Measurements from ENCODE around the gene CTBP2.

The CTBP2 gene

GRCh38 chr10:125076121-125076825 is 84.1 kb downstream of the CTBP2 start:
- no peaks in the 10 kb centered on the region for H3K9me2 ChIP-seq (replicated peaks; ENCODE audit: insufficient read depth, low read length)
- no peaks in the 10 kb centered on the region for H3K27me3 ChIP-seq (ENCODE audit: low read length)
- no peak overlapping the region for H3K27ac ChIP-seq (ENCODE audit: low read depth, low read length)
- H3K9me3 ChIP-seq (ENCODE audit: insufficient read depth, low read length), result no peaks in the 10 kb centered on the region
- H2AFZ ChIP-seq (ENCODE audit: low read depth, low read length, severe bottlenecking), result no peak overlapping the region
- H4K20me1 ChIP-seq (ENCODE audit: low read depth, low read length), result no peaks in the 10 kb centered on the region
- no peaks in the 10 kb centered on the region for H3K79me2 ChIP-seq (ENCODE audit: insufficient read depth, low read length)
- no peak overlapping the region for H3K4me3 ChIP-seq (ENCODE audit: insufficient read depth, low read length, poor library complexity, severe bottlenecking)
- no peak overlapping the region for H3K4me2 ChIP-seq (ENCODE audit: low read depth, low read length, poor library complexity, severe bottlenecking)
- H3K36me3 ChIP-seq (ENCODE audit: low read length), result no peaks in the 10 kb centered on the region
- no peaks in the 10 kb centered on the region for H3F3A ChIP-seq (ENCODE audit: insufficient read depth)
- no peak overlapping the region for H3K9ac ChIP-seq (ENCODE audit: low read length)
- TF ChIP-seq, protein P1, sequence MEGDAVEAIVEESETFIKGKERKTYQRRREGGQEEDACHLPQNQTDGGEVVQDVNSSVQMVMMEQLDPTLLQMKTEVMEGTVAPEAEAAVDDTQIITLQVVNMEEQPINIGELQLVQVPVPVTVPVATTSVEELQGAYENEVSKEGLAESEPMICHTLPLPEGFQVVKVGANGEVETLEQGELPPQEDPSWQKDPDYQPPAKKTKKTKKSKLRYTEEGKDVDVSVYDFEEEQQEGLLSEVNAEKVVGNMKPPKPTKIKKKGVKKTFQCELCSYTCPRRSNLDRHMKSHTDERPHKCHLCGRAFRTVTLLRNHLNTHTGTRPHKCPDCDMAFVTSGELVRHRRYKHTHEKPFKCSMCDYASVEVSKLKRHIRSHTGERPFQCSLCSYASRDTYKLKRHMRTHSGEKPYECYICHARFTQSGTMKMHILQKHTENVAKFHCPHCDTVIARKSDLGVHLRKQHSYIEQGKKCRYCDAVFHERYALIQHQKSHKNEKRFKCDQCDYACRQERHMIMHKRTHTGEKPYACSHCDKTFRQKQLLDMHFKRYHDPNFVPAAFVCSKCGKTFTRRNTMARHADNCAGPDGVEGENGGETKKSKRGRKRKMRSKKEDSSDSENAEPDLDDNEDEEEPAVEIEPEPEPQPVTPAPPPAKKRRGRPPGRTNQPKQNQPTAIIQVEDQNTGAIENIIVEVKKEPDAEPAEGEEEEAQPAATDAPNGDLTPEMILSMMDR (IDR thresholded peaks at IDR 0.05; ENCODE audit: insufficient read depth, low read length, poor library complexity, severe bottlenecking), result no peak
- no peak for TF ChIP-seq EZH2phosphoT487 (conservative IDR thresholded peaks at IDR 0.05; ENCODE audit: low read length)

DNA sequence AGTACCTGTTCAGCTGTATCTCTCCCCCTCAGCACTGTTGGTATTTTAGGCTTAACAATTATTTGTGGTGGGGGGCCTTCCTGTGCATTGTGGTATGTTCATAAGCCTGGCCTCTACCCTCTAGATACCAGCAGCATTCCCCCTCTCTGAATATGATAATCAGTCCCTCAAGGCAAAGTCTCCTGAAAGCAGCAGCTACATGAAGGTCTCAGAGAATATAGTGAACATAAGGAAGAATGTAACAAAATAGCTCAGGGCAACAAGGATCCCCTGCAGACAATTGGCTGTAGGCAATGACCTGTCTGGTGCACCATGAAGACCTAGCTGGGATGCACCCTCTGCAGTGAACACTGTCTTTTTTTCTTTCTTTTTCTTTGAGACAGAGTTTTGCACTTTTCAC is 86.4 kb downstream of the CTBP2 start:
- Histone ChIP-seq H3K36me3 (ENCODE audit: low read length) (no peaks in the 10 kb centered on the region), H3K9me2 (replicated peaks; ENCODE audit: insufficient read depth, low read length) (no peaks in the 10 kb centered on the region), H3K9ac (ENCODE audit: low read length) (no peak overlapping the region), H3K9me3 (ENCODE audit: insufficient read depth, low read length) (no peaks in the 10 kb centered on the region), H4K20me1 (ENCODE audit: low read depth, low read length) (no peaks in the 10 kb centered on the region), H3K4me2 (ENCODE audit: low read depth, low read length, poor library complexity, severe bottlenecking) (no peak overlapping the region), H2AFZ (ENCODE audit: low read depth, low read length, severe bottlenecking) (no peak overlapping the region), H3K27me3 (ENCODE audit: low read length) (no peaks in the 10 kb centered on the region), H3F3A (ENCODE audit: insufficient read depth) (no peaks in the 10 kb centered on the region), H3K27ac (ENCODE audit: low read depth, low read length) (no peak overlapping the region), H3K79me2 (ENCODE audit: insufficient read depth, low read length) (no peaks in the 10 kb centered on the region), H3K4me3 (ENCODE audit: insufficient read depth, low read length, poor library complexity, severe bottlenecking) (no peak overlapping the region)
- TF ChIP-seq, protein P1 (IDR thresholded peaks at IDR 0.05; ENCODE audit: insufficient read depth, low read length, poor library complexity, severe bottlenecking), result no peak
- no peak for TF ChIP-seq EZH2phosphoT487 (conservative IDR thresholded peaks at IDR 0.05; ENCODE audit: low read length)

DNA sequence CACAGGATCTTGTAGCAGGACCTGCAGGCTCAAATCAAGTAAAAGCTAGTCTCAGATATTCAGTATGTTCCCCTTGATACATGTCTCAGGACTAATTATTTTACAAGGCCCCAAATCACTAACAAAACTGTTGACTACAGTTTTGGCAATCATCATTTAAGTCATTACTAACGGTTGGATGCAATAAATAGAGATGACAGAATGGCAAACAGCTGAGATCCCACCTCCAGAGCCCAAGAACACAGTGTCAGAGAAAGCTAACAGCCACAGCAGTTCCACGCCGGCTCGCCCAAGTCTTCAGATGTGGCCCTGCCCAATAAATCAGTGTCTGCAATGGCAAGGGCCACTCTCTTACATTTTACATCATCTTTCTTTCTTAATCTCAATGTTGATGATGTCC is 87.6 kb downstream of the CTBP2 start:
- H3K9ac ChIP-seq (ENCODE audit: low read length), result no peak overlapping the region
- H3K4me3 ChIP-seq (ENCODE audit: insufficient read depth, low read length, poor library complexity, severe bottlenecking), result no peak overlapping the region
- no peaks in the 10 kb centered on the region for H3F3A ChIP-seq (ENCODE audit: insufficient read depth)
- no peaks in the 10 kb centered on the region for H3K27me3 ChIP-seq (ENCODE audit: low read length)
- H3K36me3 ChIP-seq (ENCODE audit: low read length), result no peaks in the 10 kb centered on the region
- H3K9me2 ChIP-seq (replicated peaks; ENCODE audit: insufficient read depth, low read length), result no peaks in the 10 kb centered on the region
- no peaks in the 10 kb centered on the region for H3K79me2 ChIP-seq (ENCODE audit: insufficient read depth, low read length)
- H3K27ac ChIP-seq (ENCODE audit: low read depth, low read length), result no peak overlapping the region
- H3K9me3 ChIP-seq (ENCODE audit: insufficient read depth, low read length), result no peaks in the 10 kb centered on the region
- TF ChIP-seq, protein P1 (IDR thresholded peaks at IDR 0.05; ENCODE audit: insufficient read depth, low read length, poor library complexity, severe bottlenecking), result no peak
- TF ChIP-seq EZH2phosphoT487 (conservative IDR thresholded peaks at IDR 0.05; ENCODE audit: low read length), result no peak
- no peak overlapping the region for H3K4me2 ChIP-seq (ENCODE audit: low read depth, low read length, poor library complexity, severe bottlenecking)
- no peak overlapping the region for H2AFZ ChIP-seq (ENCODE audit: low read depth, low read length, severe bottlenecking)
- no peaks in the 10 kb centered on the region for H4K20me1 ChIP-seq (ENCODE audit: low read depth, low read length)
